HG03039 (cell line): ENCODE measurements around the gene CFAP68.
"Not testable (repeated sequence)": the region's sequence is repeated elsewhere in the genome, so short reads cannot be mapped to it uniquely, and the experiment has no call there.

Experiments
- ATAC-seq: cut with Tn5 transposase; IDR thresholded peaks from one replicate; pipeline ENCODE4 v1.9.1; 2021; ENCODE audit warnings: mild to moderate bottlenecking, moderate library complexity; ENCODE audit not compliant: unreplicated experiment

Gene CFAP68

DNA sequence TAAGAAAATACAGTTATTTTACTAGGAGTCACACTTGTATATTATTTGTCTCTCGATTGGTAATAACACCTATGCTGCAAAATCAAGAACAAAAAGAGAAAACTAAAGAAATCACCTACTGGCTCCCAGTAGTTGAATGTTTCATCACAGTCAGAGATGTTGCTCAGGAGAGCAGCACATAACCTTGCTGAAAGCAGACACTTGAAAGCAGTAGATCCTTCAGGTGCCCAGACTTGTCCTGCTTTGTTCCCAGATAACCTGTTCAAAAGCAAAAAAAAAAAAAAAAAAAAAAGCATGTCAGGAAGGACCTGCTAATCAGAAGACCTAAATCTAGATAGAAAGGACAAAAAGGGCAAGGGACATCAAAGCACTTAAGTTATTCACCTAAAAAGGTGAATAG lies 9.2 kb upstream of the CFAP68 start:
- ATAC-seq: no peak

DNA sequence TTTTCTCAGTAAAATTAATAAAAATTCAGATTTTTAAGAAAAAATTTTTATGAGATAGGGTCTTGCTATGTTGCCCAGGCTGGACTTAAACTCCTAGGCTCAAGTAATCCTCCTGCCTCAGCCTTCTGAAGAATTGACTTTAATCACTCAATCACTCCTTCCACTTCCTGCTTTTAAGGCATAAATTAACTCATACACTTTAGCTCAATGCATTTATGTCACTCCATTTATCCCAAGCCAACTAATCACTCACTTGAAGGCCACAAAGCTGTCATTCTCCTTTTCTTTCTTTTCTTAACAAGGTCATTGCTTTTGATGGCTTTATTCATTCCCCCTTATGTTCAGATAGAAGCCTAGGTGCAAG lies 8.8 kb upstream of the CFAP68 start:
- peak; percentile 6 for ATAC-seq

DNA sequence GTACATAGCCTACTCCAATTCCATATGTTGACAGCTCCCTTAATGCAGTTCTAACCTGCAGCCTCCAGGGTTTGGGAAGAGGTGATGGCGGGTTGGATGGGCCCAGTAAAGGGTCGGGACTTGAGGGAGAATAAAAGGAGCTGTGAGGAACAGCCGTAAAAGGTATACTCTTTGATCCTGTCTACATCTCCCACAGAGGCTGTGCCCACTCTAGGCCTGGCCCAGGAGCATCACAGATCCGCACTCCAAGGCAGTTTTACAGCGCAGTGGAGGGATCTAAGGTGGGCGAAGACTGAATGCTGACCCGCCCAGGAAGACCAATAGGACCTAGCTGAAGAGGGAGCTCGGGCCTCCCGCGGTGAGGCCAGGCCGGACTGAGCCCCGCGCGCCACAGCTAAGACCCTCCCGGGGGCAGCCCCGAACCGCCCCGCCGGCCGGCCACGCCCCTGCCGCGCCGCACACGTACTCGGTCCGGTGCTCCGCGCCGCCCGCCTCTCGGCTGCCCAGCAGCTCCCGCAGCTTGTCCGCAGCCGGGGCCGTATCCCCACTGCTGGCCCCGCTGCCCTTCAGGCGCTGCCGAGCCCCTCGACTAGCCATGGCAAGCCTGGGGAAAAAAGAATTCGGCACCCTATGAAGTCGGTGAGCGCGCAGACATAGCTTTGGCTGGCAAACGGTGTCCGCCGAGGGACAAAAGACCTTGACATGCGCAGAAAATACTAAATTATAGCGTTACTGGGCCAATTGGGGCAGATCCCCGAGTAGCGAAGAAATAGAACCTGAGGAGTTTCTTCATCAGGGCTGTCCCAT lies 8.3 kb upstream of the CFAP68 start, which contains the start of gene ALG9:
ALG9 (minus strand) TSS at position 696 of the 807 bp plus-strand sequence; CDS start at position 597, 99 bp downstream.
- ATAC-seq: peak; percentile 82

DNA sequence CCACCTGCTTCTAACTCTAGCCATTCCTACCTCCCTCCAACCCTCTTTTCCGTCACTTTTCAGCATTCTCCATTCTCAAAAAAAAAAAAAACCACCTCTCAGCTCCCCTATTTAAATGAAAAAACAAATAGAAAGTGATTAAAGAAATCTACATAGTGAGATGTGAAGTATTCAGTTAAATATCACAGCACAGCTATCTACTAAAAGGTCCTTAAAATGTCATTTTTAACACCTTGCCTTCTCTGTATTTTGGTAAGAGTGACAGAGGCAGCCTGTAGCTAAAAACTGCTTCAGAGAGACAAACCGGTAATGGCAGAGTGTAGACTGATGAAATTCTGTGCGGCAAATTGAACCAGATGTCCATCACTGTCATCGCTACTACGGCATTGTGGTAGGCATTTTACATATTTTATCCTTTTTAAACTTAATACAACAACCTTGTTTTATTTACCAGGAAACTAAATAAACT lies 7.6 kb upstream of the CFAP68 start:
- ATAC-seq: no peak

DNA sequence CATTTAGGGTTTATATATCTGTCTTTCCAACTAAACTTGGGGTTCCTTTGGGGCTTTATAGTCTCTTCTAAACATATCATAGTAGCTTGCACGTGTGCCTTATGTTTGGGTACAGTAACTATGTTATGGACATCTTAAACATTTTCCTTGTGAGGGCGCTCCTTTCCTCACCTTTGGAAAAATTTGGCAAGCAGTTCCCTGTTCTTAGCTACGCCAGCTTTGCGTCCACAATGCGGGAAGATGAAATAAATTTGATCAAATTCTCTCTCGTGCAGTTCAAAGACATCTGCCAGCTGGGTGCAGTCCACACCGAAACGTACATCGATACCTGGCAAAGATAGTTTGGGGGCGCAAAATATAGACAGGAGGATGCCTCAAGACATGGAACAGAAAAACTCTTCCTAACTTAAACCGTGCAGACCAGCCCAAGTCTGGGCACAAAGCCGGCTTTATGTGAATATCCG lies 924 bp upstream of the CFAP68 start:
- no peak for ATAC-seq

DNA sequence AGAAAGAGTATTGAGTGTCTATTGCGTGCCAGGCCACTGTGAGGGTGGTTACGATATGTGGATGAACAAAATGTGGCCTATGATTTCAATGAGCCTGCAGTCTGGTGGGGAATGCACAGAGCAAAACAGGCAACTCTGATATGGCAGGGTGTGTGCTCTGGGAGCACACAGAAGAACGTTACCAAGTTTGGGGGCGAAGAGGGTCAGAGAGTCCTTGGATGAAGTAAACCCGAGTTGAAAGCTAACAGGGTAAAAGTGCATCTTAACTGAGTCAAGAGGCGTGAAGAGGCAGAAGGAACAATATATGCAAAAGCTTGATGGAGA lies 258 bp downstream of the CFAP68 start:
- ATAC-seq: peak; percentile 1

DNA sequence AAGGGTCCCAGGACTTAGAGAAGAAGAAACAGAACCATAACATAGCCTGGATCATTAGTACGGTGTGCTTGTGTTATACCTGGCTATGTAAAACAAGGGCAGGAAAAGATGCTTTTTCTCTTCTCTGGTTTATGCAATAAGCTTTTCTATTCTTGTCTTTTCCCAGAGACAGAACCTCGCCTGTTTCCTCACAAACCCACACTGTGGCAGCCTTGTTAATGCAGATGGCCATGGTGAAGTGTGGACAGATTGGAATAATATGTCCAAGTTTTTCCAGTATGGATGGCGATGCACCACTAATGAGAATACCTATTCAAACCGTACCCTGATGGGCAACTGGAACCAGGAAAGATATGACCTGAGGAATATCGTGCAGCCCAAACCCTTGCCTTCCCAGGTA lies 2.9 kb downstream of the CFAP68 start:
- no peak for ATAC-seq

DNA sequence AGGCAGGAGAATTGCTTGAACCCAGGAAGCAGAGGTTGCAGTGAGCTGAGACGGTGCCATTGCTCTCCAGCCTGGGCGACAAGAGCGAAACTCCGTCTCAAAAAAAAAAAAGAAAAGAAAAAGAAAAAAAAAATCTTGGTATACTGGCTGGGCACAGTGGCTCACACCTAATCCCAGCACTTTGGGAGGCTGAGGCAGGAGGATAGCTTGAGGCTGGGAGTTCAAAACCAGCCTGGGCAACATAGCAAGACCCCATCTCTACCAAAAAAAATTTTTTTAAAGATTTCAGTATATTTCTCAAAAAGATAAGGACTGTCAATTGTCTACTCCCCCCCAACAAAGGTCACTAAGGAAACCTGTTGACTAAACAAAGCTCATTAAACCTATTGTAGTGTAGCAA lies 5.7 kb downstream of the CFAP68 start:
- ATAC-seq: not testable (repeated sequence)

DNA sequence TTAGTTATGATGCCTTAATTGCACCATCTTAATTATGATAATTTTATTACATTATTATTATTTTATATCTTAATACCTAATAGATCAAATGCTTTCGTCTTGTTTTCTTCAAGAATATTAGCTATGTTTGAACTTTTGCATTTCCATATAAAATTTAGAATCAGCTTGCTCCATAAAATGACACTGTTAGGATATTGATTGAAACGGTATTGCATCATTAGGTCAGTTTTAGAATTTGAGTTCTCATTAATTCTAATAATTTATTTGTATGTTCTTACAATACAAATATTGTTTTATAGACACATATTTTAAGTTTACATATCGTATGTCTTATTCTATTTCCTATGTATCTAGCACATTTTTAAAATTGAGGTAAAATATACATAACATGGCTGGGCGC lies 6.7 kb downstream of the CFAP68 start:
- ATAC-seq: no peak

DNA sequence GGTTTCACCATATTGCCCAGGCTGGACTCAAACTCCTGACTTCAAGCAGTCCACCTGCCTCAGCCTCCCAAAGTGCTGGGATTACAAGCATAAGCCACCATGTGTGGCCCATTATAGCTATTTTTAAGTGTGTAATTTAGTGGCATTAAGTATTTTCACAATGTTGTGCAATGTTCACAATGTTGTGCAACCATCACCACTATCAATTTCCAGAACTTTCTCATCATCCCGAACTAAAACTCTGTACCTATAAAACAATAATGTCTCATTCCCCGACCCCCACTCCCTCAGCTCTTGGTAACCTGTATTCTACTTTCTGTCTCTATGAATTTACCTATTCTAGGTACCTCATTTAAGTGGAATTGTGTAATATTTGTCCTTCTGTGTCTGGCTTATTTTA lies 7.5 kb downstream of the CFAP68 start:
- no peak for ATAC-seq

DNA sequence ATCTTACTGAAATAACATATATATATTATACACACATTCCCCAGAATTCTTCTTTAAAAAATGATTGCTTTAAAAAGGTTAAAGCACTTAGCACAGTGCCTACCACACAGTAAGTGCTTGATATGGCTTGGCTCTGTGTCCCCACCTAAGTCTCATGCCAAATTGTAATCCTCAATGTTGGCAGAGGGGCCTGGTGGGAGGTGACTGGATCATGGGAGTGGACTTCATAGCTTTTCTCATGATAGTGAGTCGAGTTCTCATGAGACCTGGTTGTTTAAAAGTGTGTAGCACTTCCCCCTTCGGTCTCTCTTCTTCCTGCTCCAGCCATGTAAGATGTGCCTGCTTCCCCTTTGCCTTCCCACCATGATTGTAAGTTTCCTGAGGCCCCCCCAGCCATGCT lies 26.1 kb downstream of the CFAP68 start:
- ATAC-seq: no peak

DNA sequence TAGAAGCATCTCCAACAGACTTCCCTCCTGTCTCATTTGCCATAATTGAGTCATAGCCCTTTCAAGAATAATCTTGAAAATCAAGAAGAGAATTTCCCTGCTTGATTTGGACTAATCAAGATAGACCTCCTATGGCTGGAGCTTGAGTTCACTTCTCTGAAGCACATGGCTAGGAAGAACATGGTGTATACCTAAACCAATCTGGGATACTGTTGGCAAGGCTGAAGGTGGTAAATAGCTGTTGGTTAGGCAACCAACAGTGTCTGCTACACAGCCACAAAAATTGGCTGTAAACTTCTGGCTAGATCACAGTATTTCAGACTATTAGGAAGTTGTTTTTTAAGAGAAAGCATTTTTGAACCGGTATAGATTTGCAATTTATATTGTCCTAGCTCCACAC lies 27.3 kb downstream of the CFAP68 start:
- ATAC-seq: no peak

DNA sequence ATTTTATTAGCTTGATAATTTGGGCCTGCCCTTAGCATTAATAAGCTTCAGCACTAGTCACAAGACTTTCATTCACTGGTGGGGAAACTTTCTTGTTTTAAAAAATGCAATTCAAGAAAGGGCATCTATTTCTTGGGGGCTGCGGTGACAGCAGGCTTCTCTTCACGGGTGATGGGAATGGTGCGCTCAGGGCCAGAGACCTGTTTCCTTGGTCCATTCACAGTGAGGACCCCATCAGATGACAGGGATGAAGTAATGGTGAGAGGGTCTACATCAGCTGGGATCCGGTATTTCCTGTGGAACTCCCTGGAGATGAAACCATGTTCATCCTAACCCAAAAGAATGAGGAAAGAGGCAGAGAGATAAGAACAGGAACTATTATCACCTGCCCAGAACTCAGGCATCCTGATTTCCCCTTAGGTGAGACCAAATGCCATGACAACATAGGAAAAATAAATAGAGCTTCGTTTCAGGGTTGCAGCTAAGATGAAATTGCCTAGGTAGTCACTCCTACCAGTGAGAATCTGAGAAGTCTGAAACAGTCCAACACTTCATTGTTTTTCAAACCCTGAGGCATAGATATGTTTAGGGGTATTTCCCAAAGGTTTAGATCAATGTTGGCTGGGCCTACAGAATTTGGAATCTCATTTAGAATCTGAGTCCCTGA lies 29.4 kb downstream of the CFAP68 start:
- no peak for ATAC-seq

DNA sequence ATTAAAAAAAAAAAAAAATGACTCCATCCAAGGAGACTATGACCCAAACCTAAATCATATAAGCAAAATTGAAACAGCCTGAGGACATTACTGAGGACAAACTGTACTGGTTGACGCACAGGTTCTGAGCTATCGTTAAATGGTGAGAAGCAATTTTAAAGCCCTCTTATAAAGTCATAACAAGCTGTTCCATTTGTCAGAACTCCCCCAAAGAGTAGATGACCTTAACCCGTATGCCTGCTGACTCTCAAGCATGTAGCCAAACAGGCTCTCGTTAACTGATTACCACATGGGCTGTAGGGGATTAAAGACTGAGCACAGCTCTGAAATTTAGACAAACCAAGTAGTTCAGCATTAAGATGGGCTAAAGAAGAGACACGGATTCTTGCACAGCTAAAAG lies 30.0 kb downstream of the CFAP68 start:
- no peak for ATAC-seq

DNA sequence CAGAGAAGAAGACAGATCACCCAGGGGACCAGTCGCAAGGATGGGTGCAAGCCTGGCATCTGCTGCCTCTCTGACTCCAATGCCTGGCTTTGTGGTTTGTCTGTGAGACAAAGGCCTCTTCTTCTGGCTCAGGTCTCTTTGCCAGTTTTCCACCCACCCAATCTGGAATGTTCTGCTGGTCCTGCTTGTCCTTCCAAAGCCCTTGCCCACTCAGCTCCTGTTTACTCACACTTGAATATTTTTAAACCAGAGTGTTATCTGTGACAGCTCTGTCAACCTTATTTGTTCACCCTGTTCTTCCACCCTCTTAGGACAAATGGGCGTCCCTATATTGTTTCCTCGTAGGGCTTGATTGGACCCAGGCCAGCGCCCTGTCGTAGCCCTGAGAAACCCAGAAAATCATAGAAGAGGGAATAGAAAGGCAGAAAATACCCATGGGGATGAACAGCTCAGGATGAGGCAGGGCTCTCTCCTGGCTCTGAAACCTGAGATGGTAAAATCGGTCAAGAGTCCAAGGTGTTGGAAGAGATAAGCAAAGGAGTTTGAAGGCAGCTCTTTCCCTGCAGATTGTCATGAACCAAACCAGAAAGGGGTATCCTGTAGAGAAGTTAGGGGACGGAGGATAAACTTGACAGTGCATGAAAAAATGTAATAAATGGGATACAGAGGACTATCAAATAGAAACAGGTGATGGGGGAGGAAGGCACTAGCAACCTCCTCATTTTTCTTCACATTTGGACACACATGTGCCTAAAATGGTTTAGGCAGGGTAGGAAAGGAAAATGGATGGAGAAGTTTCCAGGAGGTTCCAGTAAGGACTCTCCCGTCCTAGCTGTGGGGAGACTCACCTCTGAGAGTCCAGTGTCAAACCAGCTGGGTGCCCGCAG lies 31.6 kb downstream of the CFAP68 start:
- ATAC-seq: no peak

DNA sequence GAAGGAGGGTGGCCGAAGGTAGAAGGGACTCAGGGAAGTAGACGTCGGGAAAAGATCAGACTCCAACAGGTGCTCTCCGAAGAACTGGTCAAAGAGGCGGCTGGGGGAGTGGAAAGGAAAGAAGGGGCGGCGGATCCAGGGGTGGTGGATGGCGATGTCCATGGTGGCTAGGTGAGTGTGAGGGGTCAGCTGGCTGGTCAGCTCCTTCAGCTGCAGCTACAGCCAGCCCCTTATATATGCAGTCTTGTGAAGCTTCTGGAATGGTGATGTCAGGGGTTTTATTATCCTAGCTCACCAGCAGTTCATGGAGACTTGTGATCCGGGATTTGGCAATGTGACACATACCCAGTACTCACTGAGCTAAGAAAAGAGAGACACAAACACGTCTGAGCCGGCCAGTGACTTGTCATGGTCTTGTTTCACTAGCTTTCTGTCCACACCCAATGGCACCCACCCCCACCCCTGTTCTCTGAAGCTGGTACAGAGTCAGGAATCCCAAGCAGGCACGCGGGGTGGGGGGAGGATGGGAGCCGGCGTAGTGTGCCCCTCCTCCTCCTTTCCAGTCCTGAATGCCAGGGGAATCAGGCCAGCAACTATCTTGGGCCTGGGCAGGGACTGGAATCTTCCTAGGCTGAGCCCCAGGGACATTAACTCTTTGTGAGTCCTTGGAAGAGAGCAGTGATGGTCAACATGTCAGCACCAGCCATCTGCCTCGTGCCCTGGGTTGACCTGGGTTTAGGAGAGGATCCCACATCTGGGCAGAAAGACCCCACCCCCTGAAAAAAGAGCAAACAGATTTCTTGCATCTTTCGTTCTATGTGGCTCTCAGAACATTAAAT lies 32.4 kb downstream of the CFAP68 start, which contains the start of gene CRYAB:
CRYAB (minus strand) TSS at position 208 of the 839 bp plus-strand sequence; CDS start at position 162, 46 bp downstream.
- ATAC-seq: no peak

DNA sequence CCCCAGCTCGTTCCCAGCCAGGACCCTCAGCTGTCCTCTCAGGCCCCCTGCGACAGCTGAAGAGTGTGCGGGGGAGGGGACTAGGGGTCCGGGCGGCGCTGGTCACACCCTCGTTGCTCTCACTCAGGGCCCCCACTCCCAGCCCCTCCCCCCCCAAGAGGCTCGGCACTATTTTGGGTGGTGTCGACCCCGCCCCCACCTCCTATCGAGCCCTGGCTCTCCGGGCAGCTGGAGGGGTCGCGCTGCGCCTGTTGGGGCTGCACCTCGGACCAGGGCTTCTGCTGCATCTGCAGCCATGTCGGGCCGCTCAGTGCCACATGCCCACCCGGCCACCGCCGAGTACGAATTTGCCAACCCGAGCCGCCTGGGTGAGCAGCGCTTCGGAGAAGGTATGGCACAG lies 33.2 kb downstream of the CFAP68 start, which contains the start of gene HSPB2:
HSPB2 (plus strand) TSS at position 200 of the 400 bp plus-strand sequence; CDS start at position 296, 96 bp downstream.
- ATAC-seq: no peak

DNA sequence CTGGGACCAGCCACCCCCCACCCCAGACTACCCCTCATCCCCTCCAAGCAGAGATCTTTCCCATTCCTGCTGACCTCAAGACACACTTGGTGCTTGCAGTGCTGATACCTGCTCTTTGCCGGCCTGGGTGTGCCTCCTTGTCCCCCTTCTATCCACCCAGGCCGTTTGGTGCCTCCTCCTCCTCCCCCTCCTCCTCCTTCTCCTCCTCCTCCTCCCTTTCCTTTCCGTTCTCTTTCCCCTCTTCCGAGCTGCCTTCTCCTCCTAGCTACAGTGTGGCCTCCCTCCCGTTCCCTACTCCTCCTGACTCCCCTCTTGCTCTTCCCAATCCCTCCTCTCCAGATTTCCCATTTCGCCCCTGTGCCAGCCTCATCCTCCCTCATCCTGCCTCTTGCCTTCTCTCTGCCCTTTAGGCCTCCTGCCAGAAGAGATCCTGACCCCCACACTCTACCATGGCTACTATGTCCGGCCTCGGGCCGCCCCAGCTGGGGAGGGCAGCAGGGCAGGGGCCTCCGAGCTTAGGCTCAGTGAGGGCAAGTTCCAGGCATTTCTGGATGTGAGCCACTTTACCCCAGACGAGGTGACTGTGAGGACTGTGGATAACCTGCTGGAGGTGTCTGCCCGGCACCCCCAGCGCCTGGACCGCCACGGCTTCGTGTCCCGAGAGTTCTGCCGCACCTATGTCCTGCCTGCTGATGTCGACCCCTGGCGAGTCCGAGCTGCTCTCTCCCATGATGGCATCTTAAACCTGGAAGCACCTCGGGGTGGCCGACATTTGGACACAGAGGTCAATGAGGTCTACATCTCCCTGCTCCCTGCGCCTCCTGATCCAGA lies 33.9 kb downstream of the CFAP68 start:
- ATAC-seq: no peak

DNA sequence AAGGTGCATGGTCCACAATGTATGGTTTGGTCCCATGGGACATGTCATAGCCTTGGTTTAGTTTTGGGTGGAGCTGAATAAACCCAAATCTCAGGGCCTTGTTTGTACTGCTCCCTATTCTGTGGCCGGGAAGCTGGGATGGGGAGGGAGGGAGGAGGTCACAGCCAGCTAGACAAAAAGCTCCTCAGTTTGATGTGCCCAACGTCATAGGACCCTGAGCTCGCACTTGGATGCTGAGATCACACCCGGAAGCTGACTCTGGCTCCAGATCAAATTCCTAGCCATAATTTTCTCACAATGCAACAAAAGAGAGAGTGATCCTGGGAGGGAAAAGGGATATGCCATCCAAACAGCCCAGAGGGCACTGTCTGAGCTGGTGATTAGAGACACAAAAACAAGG lies 34.7 kb downstream of the CFAP68 start:
- no peak for ATAC-seq
